ENCODE results near the gene CREB3L4. TPM values are rescaled to one million over a fixed set of nuclear protein-coding genes. Genes with fewer than 3 reads are reported as not detected.

CREB3L4 gene
- polyA plus RNA-seq, 1 donor (not counting 4 experiments of a cell fraction or from before 2014, with no cell fraction given) = 6.0 TPM

DNA sequence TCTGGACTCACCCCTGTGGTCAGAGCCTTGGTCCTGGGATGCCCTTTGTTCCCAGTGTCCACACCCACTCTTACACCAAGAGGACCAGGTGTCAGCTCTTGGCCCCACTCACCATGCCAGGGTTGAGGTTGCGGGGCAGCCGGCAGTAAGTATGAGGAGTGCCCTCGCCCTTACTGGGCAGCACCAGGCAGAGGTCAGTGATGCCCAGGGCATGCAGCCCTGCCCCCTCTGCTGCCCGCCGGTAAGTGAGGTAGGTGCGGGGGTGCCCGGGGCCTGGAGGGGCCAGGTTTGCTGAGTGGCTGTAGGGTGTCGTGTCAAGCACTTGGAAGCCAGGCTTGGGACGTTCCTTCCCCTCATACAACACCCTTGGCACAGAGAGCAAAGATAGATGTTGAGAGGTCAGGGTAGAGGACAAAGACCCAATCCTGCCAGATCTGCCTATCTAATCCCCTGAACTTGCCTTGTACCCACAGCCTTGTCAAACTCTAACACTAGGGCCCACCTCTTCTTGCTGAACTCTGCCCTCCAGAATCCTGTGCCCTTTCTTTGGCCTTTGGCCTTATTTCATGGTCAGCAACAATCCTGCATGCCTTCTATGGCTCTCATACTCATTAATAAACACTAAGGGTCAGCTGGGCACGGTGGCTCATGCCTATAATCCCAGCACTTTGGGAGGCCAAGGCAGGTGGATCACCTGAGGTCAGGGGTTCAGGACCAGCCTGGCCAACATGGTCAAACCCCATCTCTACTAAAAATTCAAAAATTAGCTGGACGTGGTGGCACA is 24.7 kb upstream of the CREB3L4 start:
- no peak for FAIRE-seq
- no peaks in the 10 kb centered on the region for H3K27me3 ChIP-seq (ENCODE audit: control insufficient read depth, extremely low read depth, insufficient read depth, low read length)
- H3K9me1 ChIP-seq (ENCODE audit: control insufficient read depth, extremely low read depth, insufficient read depth, low read length) = no peaks in the 10 kb centered on the region
- H3K4me2 ChIP-seq (ENCODE audit: control insufficient read depth, extremely low read depth, insufficient read depth, low read depth, low read length) = no peak overlapping the region
- H3K36me3 ChIP-seq (ENCODE audit: control insufficient read depth in 2 of 2, extremely low read depth in 1 of 2, insufficient read depth in 2 of 2, low read length in 2 of 2) = peaks cover 18 to 30% of the 10 kb centered on the region in 2 experiments
- no peak overlapping the region for H3K27ac ChIP-seq (ENCODE audit: control insufficient read depth, insufficient read depth, low read length)
- no peak overlapping the region for H3K4me3 ChIP-seq (ENCODE audit: control insufficient read depth in 2 of 3, extremely low read depth in 1 of 3, insufficient read depth in 2 of 3, low read depth in 1 of 3, low read length in 3 of 3)
- H3K9me3 ChIP-seq (ENCODE audit: control insufficient read depth, low read depth, low read length) = no peaks in the 10 kb centered on the region
- no peak overlapping the region for H3K9ac ChIP-seq (ENCODE audit: control insufficient read depth, extremely low read depth, insufficient read depth, low read length)
- peaks cover 10% of the 10 kb centered on the region for H3K4me1 ChIP-seq (ENCODE audit: control insufficient read depth, extremely low read depth, insufficient read depth, low read length)
- peaks cover 22% of the 10 kb centered on the region for H3K79me2 ChIP-seq (ENCODE audit: control insufficient read depth, insufficient read depth, low read length)
- H4K20me1 ChIP-seq (ENCODE audit: control insufficient read depth, extremely low read depth, insufficient read depth, low read length) = no peaks in the 10 kb centered on the region
- no peak for DNase-seq (ENCODE audit: low read depth, low spot score)
- H2AFZ ChIP-seq (ENCODE audit: control insufficient read depth, low read length) = no peak overlapping the region
- TF ChIP-seq EZH2 (IDR thresholded peaks at IDR 0.05; ENCODE audit: low read length) = no peak
- TF ChIP-seq, protein P1, sequence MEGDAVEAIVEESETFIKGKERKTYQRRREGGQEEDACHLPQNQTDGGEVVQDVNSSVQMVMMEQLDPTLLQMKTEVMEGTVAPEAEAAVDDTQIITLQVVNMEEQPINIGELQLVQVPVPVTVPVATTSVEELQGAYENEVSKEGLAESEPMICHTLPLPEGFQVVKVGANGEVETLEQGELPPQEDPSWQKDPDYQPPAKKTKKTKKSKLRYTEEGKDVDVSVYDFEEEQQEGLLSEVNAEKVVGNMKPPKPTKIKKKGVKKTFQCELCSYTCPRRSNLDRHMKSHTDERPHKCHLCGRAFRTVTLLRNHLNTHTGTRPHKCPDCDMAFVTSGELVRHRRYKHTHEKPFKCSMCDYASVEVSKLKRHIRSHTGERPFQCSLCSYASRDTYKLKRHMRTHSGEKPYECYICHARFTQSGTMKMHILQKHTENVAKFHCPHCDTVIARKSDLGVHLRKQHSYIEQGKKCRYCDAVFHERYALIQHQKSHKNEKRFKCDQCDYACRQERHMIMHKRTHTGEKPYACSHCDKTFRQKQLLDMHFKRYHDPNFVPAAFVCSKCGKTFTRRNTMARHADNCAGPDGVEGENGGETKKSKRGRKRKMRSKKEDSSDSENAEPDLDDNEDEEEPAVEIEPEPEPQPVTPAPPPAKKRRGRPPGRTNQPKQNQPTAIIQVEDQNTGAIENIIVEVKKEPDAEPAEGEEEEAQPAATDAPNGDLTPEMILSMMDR (optimal IDR thresholded peaks at IDR 0.05 in 1 of 3, IDR thresholded peaks at IDR 0.05 in 1 of 3, conservative IDR thresholded peaks at IDR 0.05 in 1 of 3; ENCODE audit: extremely low read depth in 1 of 3, insufficient read depth in 2 of 3, low read length in 3 of 3) = no peak
- dilution Hi-C loops (cut with MboI; ENCODE audit: extremely low pct_ligation_motif_present, low sequenced_read_pairs) = no loop called here

DNA sequence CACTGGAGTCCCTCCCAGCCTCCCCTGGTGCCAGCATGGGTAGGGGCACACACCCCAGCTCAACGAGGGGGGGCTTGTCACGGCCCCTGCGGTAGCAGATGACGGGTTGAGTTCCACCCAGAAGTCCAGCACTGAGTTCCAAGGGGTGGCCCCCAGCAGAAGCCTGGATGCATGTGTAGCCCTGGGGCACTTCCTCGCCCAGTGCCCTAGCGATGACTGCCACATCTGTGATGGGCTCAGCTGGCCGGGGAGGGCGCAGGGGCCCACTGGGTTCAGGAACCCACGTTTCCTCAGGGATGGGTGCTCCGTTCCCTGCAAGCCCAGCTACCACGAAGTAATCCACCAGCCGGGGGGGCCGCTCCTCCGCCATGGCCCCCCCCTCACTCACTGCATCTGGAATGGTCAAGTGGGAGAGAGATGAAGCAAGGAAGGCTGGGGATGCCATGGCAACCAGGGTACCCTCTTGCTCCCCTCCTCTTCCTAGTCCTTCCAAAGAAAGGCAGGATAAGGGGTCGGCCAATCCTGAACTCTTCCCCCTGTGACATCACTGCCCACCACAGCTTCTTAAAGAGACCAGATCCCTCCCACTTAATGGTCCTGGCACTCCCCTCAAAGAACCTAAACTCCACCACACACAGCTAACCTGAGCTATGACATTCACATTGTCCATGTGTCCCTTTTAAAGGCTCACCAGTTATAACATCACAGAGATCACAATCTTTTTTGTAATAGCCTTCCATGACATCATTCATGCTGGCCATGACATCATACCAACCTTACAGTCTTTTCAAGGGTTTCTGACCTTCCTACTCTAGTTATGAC is 23.5 kb upstream of the CREB3L4 start:
- no peak for TF ChIP-seq EZH2 (IDR thresholded peaks at IDR 0.05; ENCODE audit: low read length)
- TF ChIP-seq, protein P1 (optimal IDR thresholded peaks at IDR 0.05 in 1 of 3, IDR thresholded peaks at IDR 0.05 in 1 of 3, conservative IDR thresholded peaks at IDR 0.05 in 1 of 3; ENCODE audit: extremely low read depth in 1 of 3, insufficient read depth in 2 of 3, low read length in 3 of 3) = no peak
- DNase-seq (ENCODE audit: low read depth, low spot score) (no peak), FAIRE-seq (no peak)
- no peaks in the 10 kb centered on the region for H3K27me3 ChIP-seq (ENCODE audit: control insufficient read depth, extremely low read depth, insufficient read depth, low read length)
- peaks cover 22 to 38% of the 10 kb centered on the region in 2 experiments for H3K36me3 ChIP-seq (ENCODE audit: control insufficient read depth in 2 of 2, extremely low read depth in 1 of 2, insufficient read depth in 2 of 2, low read length in 2 of 2)
- H3K4me2 ChIP-seq (ENCODE audit: control insufficient read depth, extremely low read depth, insufficient read depth, low read depth, low read length) = no peak overlapping the region
- H3K9ac ChIP-seq (ENCODE audit: control insufficient read depth, extremely low read depth, insufficient read depth, low read length) = no peak overlapping the region
- H3K79me2 ChIP-seq (ENCODE audit: control insufficient read depth, insufficient read depth, low read length) = peaks cover 22% of the 10 kb centered on the region
- H4K20me1 ChIP-seq (ENCODE audit: control insufficient read depth, extremely low read depth, insufficient read depth, low read length) = no peaks in the 10 kb centered on the region
- no peaks in the 10 kb centered on the region for H3K9me1 ChIP-seq (ENCODE audit: control insufficient read depth, extremely low read depth, insufficient read depth, low read length)
- no peak overlapping the region for H2AFZ ChIP-seq (ENCODE audit: control insufficient read depth, low read length)
- no peaks in the 10 kb centered on the region for H3K9me3 ChIP-seq (ENCODE audit: control insufficient read depth, low read depth, low read length)
- dilution Hi-C loops (cut with MboI; ENCODE audit: extremely low pct_ligation_motif_present, low sequenced_read_pairs) = no loop called here
- H3K4me1 ChIP-seq (ENCODE audit: control insufficient read depth, extremely low read depth, insufficient read depth, low read length) = peaks cover 10% of the 10 kb centered on the region
- no peak overlapping the region for H3K27ac ChIP-seq (ENCODE audit: control insufficient read depth, insufficient read depth, low read length)
- no peak overlapping the region for H3K4me3 ChIP-seq (ENCODE audit: control insufficient read depth in 2 of 3, extremely low read depth in 1 of 3, insufficient read depth in 2 of 3, low read depth in 1 of 3, low read length in 3 of 3)
